Liver (tissue), 9 donors: ENCODE measurements around the gene LGALS12. TPM values are rescaled to one million over a fixed set of nuclear protein-coding genes. Genes with fewer than 3 reads are reported as not detected.

Source experiments
- DNase-seq: peaks from one replicate; pipeline ENCODE4 v3.0.0-alpha.2; 2017; ENCODE audit warnings: low spot score
- H3K27ac ChIP-seq, 2 donors: one replicate each; pipeline ENCODE4 v1.7.0; 2013; ENCODE audit warnings: inconsistent platforms in 2 of 2, low read length in 2 of 2, control low read depth in 1 of 2, low read depth in 1 of 2, mild to moderate bottlenecking in 1 of 2
- H3K27me3 ChIP-seq, 4 donors: one replicate each; pipeline versions ENCODE4 v1.6.1 to v1.7.0; 2013; ENCODE audit warnings: low read length in 3 of 4, inconsistent platforms in 1 of 4, mild to moderate bottlenecking in 1 of 4, moderate library complexity in 1 of 4; ENCODE audit not compliant: control insufficient read depth in 4 of 4, insufficient read depth in 4 of 4
- H3K36me3 ChIP-seq, 4 donors: one replicate each; pipeline versions ENCODE4 v1.6.1 to v1.7.0; 2013; ENCODE audit warnings: low read length in 3 of 4, mild to moderate bottlenecking in 3 of 4, low read depth in 1 of 4, moderate library complexity in 1 of 4; ENCODE audit not compliant: control insufficient read depth in 4 of 4, insufficient read depth in 3 of 4
- H3K4me1 ChIP-seq, 4 donors: one replicate each; pipeline versions ENCODE4 v1.6.1 to v1.7.0; 2013; ENCODE audit warnings: low read length in 3 of 4, mild to moderate bottlenecking in 3 of 4, moderate library complexity in 1 of 4; ENCODE audit not compliant: control insufficient read depth in 4 of 4, insufficient read depth in 4 of 4
- H3K4me3 ChIP-seq, 3 donors: one replicate each; pipeline versions ENCODE4 v1.6.1 to v1.7.0; 2013; ENCODE audit warnings: low read length in 3 of 3, control low read depth in 1 of 3, low read depth in 1 of 3, mild to moderate bottlenecking in 1 of 3
- H3K9ac ChIP-seq, 2 donors: one replicate each; pipeline ENCODE4 v1.7.0; 2013; ENCODE audit warnings: low read length in 2 of 2, mild to moderate bottlenecking in 2 of 2, moderate library complexity in 2 of 2, control low read depth in 1 of 2, low read depth in 1 of 2
- H3K9me3 ChIP-seq, 4 donors: one replicate each; pipeline versions ENCODE4 v1.6.1 to v1.7.0; 2013; ENCODE audit warnings: low read length in 3 of 4; ENCODE audit not compliant: control insufficient read depth in 4 of 4
- ATF3 ChIP-seq: IDR thresholded peaks from 2 replicates; pipeline ENCODE4 v1.6.1; 2016; ENCODE audit warnings: antibody characterized with exemption
- CTCF ChIP-seq: fragments of 150-350 bp; IDR thresholded peaks from 2 replicates; pipeline ENCODE4 v1.5.1; 2017; ENCODE audit warnings: improper control_type of control experiment, low read depth, low read length; ENCODE audit not compliant: missing input control
- EGR1 ChIP-seq, 2 donors: IDR thresholded peaks; 2 replicates each; pipeline ENCODE4 v1.6.1; 2016 to 2018; ENCODE audit warnings: antibody characterized with exemption in 2 of 2, low read depth in 2 of 2
- GABPA ChIP-seq, 2 donors: IDR thresholded peaks in 1 of 2; conservative IDR thresholded peaks in 1 of 2; 2 replicates each; pipeline ENCODE4 v1.6.1; 2016; ENCODE audit warnings: antibody characterized with exemption in 2 of 2, mild to moderate bottlenecking in 1 of 2, moderate library complexity in 1 of 2
- HNF4A ChIP-seq, 2 donors: conservative IDR thresholded peaks; 2 replicates each; pipeline ENCODE4 v1.6.1; 2016; ENCODE audit warnings: antibody characterized with exemption in 2 of 2, mild to moderate bottlenecking in 2 of 2
- HNF4G ChIP-seq: IDR thresholded peaks from 2 replicates; pipeline ENCODE4 v1.6.1; 2016; ENCODE audit warnings: antibody characterized with exemption
- MAX ChIP-seq: IDR thresholded peaks from 2 replicates; pipeline ENCODE4 v1.6.1; 2016; ENCODE audit warnings: antibody characterized with exemption
- NR2F2 ChIP-seq: IDR thresholded peaks from 2 replicates; pipeline ENCODE4 v1.6.1; 2016; ENCODE audit warnings: antibody characterized with exemption
- REST ChIP-seq: IDR thresholded peaks from 2 replicates; pipeline ENCODE4 v1.6.1; 2016; ENCODE audit warnings: antibody characterized with exemption, mild to moderate bottlenecking
- SP1 ChIP-seq: IDR thresholded peaks from 2 replicates; pipeline ENCODE4 v1.6.1; 2018; ENCODE audit warnings: antibody characterized with exemption, mild to moderate bottlenecking
- TAF1 ChIP-seq: conservative IDR thresholded peaks from 2 replicates; pipeline ENCODE4 v1.6.1; 2016; ENCODE audit warnings: antibody characterized with exemption, mild to moderate bottlenecking
- YY1 ChIP-seq: IDR thresholded peaks from 2 replicates; pipeline ENCODE4 v1.6.1; 2016; ENCODE audit warnings: antibody characterized with exemption, mild to moderate bottlenecking
- ZBTB33 ChIP-seq: IDR thresholded peaks from 2 replicates; pipeline ENCODE4 v1.6.1; 2016; ENCODE audit warnings: antibody characterized with exemption
- WGBS: extraction: QIAGEN DNeasy Blood & Tissue Kit; methylation state at CpG from one replicate; pipeline ENCODE4 v1.1.7; 2013; 5-methylcytosine and 5-hydroxymethylcytosine counted together
- polyA plus RNA-seq, 2 donors: library from polyadenylated mRNA; stranded (reverse) in 1 of 2; unstranded in 1 of 2; fragments of 200-250 nt in 1 of 2; fragments of >200 nt in 1 of 2; fragmentation: Nextera tagmentation in 1 of 2; extraction: Ambion mirVana in 1 of 2; gene quantifications; one replicate each; pipeline versions ENCODE4 v1.2.1 to v1.2.3, GENCODE V29; 2013 to 2015
- total RNA-seq, 2 donors: library from RNA; depleted of rRNA; stranded (reverse); fragments of >200 nt; gene quantifications; one replicate each; pipeline ENCODE4 v1.2.3, GENCODE V29; 2014
- donor health status: healthy.
- donor health status: healthy.
- donor health status: healthy.
- donor health status: healthy.
- donor health status: healthy.

The LGALS12 gene
- total and polyA plus RNA-seq, 4 donors = 0.03 to 0.98 TPM; not detected in 2

GRCh38 chr11:63480039-63480438 lies 25.8 kb upstream of the LGALS12 start (continued):
- TF ChIP-seq HNF4G (no peak), HNF4A (conservative IDR thresholded peaks at IDR 0.05) (no peak), ZBTB33 (no peak)

- no peak overlapping the region for H3K9ac ChIP-seq
- DNase-seq = no peak
- H3K27me3 ChIP-seq = no peaks in the 10 kb centered on the region
- no peaks in the 10 kb centered on the region for H3K9me3 ChIP-seq
- H3K4me1 ChIP-seq = peaks cover 0 to 2% (median 1%) of the 10 kb centered on the region in 4 donors
- H3K4me3 ChIP-seq = no peak overlapping the region
- no peak for TF ChIP-seq CTCF
- TF ChIP-seq YY1 = no peak
- no peak for TF ChIP-seq SP1
- no peak for TF ChIP-seq GABPA (IDR thresholded peaks at IDR 0.05 in 1 of 2, conservative IDR thresholded peaks at IDR 0.05 in 1 of 2)
- TF ChIP-seq ATF3 = no peak
- no peak for TF ChIP-seq MAX
- TF ChIP-seq ZBTB33 = no peak
- no peak for TF ChIP-seq EGR1 (IDR thresholded peaks at IDR 0.05; ENCODE audit: low read depth in 2 of 2)
- no peak for TF ChIP-seq HNF4G
- TF ChIP-seq HNF4A (conservative IDR thresholded peaks at IDR 0.05) = no peak
- no peak for TF ChIP-seq TAF1
- TF ChIP-seq REST = no peak
- no peak for TF ChIP-seq NR2F2
- H3K36me3 ChIP-seq = no peaks in the 10 kb centered on the region
- WGBS = 76% methylated on average over 3 of the region's 3 CpGs
- H3K27ac ChIP-seq = no peak overlapping the region
These were observed 20.1 kb upstream of the LGALS12 start for GRCh38 chr11:63485777-63486176.
